Measurements from ENCODE around the gene HIGD1A.

HIGD1A gene

GRCh38 chr3:42741796-42742195, 62.5 kb downstream of the HIGD1A start:
- DNase-seq (ENCODE audit: low read depth): no peak
- TF ChIP-seq CTCF (IDR thresholded peaks at IDR 0.05; ENCODE audit: insufficient read depth, low read depth, low read length, missing control alignments): no peak
- H3K4me3 ChIP-seq (ENCODE audit: low read depth, low read length): no peak overlapping the region

- no peak overlapping the region for H3K4me3 ChIP-seq (ENCODE audit: low read depth, low read length)
- TF ChIP-seq CTCF (IDR thresholded peaks at IDR 0.05; ENCODE audit: insufficient read depth, low read depth, low read length, missing control alignments): no peak
- DNase-seq (ENCODE audit: low read depth): no peak
Observed at GRCh38 chr3:42739401-42740158, 64.7 kb downstream of the HIGD1A start.

- no peak overlapping the region for H3K4me3 ChIP-seq (ENCODE audit: low read depth, low read length)
- TF ChIP-seq CTCF (IDR thresholded peaks at IDR 0.05; ENCODE audit: insufficient read depth, low read depth, low read length, missing control alignments): no peak
- no peak for DNase-seq (ENCODE audit: low read depth)
Observed at GRCh38 chr3:42736531-42736930, 67.8 kb downstream of the HIGD1A start.

GRCh38 chr3:42736081-42736480, 68.2 kb downstream of the HIGD1A start:
- no peak overlapping the region for H3K4me3 ChIP-seq (ENCODE audit: low read depth, low read length)
- no peak for TF ChIP-seq CTCF (IDR thresholded peaks at IDR 0.05; ENCODE audit: insufficient read depth, low read depth, low read length, missing control alignments)
- no peak for DNase-seq (ENCODE audit: low read depth)

- TF ChIP-seq CTCF (IDR thresholded peaks at IDR 0.05; ENCODE audit: insufficient read depth, low read depth, low read length, missing control alignments): no peak
- H3K4me3 ChIP-seq (ENCODE audit: low read depth, low read length): no peak overlapping the region
- DNase-seq (ENCODE audit: low read depth): no peak
Observed at GRCh38 chr3:42735615-42736014, 68.7 kb downstream of the HIGD1A start.

- TF ChIP-seq CTCF (IDR thresholded peaks at IDR 0.05; ENCODE audit: insufficient read depth, low read depth, low read length, missing control alignments): no peak
- no peak overlapping the region for H3K4me3 ChIP-seq (ENCODE audit: low read depth, low read length)
- no peak for DNase-seq (ENCODE audit: low read depth)
Observed at GRCh38 chr3:42735019-42735418, 69.3 kb downstream of the HIGD1A start.

All from GM12865 (cell line).